GM21515 (cell line): ENCODE results near the gene RC3H1.
"Not testable (repeated sequence)": the region's sequence is repeated elsewhere in the genome, so short reads cannot be mapped to it uniquely, and the experiment has no call there.

Experiments
- ATAC-seq: cut with Tn5 transposase; IDR thresholded peaks from one replicate; pipeline ENCODE4 v1.9.1; 2021; ENCODE audit not compliant: unreplicated experiment

The RC3H1 gene

GRCh38 chr1:174028495-174028894 lies 6.3 kb upstream of the RC3H1 start:
- ATAC-seq = no peak

DNA sequence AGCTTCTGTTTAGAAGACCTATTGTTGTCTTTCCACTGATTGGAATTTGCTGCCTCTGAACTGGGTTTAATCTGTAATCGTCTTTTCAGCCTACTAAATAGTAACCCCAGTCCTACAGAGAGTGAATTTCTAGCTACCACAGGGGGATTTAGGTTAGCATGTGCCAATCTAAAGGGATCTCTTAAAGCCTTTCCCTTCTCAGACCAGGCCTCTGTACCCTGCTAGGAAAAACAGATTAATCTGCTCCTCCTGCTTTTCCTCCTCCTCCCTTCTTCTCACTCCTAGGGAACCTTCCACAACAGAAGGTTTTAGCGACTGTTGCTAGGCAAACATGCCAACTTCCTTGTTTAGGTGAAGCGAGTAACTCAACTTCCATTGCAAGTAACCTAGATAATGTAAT lies 1.3 kb upstream of the RC3H1 start:
- ATAC-seq = no peak

DNA sequence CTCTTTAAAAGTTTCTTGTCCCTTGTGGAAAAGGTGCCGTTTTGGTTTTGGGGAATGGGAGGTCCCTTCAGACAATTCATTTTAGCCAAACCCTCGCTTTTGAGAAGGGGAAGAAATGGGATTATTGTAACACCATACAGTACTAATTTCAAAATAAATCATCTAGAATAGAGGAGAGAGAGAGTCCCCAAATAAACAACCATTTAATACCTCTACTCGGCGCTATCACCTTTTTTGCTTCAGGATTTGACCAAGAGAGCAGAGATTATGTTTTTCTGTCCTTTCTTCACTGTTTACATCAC lies 770 bp upstream of the RC3H1 start:
- no peak for ATAC-seq

DNA sequence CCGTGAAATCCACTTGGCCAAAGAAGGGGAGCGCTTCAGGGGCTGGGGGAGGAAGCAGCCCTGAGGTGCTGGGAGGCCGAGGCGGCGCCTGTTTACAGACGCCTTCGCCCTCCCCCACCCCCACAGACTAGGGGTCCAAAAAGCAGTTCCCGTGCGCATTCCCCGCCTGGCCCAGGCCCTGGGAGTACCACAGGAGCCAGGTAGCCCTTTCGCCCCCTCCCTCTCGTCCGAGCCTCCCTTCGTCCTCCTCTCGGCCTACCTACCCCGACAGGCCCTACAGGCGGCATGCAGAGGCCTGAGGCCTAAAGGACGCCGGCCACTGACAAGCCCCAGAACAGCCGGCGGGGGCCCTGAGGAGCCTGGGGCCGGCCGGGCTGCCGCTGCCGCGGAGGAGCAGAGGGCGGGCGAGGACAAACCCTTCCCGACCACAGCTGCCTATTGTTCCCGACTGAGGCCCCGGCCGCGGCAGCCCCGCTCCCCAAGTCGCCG lies 522 bp downstream of the RC3H1 start:
- ATAC-seq = peak; percentile 33

DNA sequence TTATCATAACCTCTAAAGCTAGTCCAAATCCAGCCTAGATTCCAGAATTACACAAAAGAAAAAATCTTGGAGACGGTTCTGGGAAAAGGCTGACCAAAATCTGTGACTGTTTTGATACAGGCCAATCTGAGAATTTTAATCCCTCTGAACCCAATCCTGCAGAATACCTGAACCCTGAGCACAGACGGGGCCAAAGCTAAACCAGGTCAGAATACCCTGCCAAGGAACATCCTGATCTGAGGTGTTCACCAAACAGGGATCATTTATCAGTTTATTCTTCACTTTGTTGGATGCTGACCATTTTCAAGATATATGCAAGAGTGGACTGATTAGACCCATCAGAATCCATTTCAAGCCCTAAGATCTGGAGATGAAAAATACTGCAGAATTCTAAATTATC lies 3.6 kb downstream of the RC3H1 start:
- ATAC-seq = no peak

DNA sequence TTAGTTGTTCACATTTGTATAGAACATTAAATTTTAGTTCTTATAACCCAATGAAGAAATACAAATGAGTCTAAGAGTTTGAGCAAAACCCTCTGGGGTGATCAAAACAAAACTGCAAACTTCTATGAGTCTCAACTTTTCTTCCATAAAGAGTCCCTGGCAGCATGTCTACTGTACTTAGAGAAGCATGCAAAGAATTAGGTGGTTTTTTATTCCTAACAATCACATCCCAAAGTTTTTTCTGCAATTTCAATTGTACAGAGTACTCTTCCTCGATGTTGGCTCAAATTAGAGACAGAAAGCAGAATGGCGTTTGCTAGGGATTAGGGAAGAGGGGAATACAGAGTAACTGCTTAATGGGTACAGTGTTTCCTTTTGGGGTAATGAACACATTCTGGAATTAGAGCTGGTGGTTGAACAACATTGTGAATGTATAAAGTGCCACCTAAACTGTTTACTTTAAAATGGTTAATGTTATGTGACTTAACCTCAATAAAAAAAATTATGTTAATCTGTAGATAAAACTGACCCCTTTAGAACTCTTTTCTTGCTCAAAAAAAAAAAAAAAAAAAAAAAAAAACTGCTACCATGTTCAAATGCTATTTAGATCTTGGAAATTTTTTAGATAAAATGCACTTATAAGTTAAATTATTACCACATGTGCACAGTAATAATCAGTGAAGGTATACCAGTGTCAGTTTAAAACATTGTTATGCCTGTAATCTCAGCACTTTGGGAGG lies 4.8 kb downstream of the RC3H1 start:
- no peak for ATAC-seq

GRCh38 chr1:174013864-174014418 lies 8.2 kb downstream of the RC3H1 start:
- ATAC-seq = no peak

- ATAC-seq = no peak
Observed at GRCh38 chr1:174008979-174009378, 13.2 kb downstream of the RC3H1 start.

GRCh38 chr1:174008269-174008668 lies 13.9 kb downstream of the RC3H1 start:
- ATAC-seq = no peak

DNA sequence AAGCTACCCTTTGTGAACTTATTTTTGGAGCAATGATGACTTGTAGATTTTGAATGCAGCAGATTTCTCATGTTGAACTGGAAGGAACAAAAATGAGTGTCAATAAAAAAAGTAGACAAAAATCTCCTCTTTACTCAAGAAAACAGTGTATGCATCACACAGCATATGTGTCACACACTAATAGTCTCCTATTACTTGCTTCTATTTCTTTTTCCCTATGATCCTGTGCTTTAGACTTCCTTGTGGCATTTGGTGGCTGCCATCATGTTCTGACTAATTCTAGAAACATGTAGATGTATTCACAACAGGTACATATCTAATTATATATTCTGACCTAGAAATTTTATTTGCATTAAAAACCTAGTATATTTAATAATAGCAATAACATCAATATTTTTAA lies 14.3 kb downstream of the RC3H1 start:
- no peak for ATAC-seq

DNA sequence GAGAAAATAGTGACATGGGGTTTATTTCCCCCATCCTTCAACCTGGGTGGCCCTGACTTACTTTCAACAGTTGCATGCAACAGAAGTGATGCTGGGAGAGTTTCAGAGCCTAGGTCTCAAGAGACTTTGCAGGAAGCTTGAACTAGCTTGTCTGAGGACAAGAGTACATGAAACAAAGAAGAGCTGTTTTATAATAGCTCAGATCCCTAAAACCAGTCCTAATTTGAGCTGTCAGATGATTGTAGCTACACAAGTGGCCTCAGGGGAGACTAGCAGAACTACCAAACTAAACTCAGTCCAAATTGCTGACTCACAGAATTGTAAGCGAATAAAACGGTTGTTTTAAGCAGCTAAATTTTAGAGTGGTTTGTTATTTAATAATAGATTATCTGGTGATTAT lies 17.1 kb downstream of the RC3H1 start:
- peak; percentile 93 for ATAC-seq

GRCh38 chr1:174003867-174004266 lies 18.3 kb downstream of the RC3H1 start:
- ATAC-seq = no peak

DNA sequence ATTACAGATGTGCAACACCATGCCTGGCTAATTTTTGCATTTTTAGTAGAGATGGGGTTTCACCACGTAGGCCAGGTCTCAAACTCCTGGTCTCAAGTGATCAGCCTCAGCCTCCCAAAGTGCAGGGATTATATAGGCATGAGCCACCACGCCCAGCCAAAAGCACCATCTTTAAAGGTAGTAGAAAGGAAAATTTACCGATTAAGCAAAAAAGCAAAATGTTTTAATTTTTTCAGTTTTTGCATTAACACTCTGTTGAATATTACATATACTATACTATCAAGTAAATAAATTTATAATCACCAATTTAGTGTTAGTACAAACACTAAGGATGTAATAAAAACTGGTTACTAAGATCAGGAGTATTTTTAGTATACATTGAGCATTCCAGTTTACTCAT lies 20.6 kb downstream of the RC3H1 start:
- no peak for ATAC-seq

GRCh38 chr1:174000371-174000770 lies 21.8 kb downstream of the RC3H1 start:
- ATAC-seq = no peak

DNA sequence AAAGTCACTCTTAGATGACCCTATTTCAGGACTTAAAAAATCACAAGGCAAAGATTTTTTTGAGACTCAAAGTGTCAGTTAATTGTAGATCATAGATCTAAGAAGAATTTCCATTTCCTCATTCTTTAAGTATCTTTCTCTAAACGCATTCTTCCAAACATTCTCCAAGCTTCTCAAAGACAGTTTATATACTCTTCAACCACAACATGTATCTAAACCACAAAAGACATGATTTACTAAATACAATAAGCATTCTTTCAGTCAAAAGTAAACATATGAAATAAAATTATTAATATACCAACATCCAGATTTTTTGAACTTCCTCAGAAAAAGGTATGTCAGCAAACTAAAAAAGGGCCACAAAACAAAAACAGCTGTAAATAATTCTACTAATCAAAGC lies 24.4 kb downstream of the RC3H1 start:
- no peak for ATAC-seq

- ATAC-seq = no peak
Observed at GRCh38 chr1:173996995-173997394, 25.2 kb downstream of the RC3H1 start.

GRCh38 chr1:173995475-173995874 lies 26.7 kb downstream of the RC3H1 start:
- no peak for ATAC-seq

GRCh38 chr1:173993948-173994347 lies 28.2 kb downstream of the RC3H1 start:
- ATAC-seq = not testable (repeated sequence)

GRCh38 chr1:173988068-173988467 lies 34.1 kb downstream of the RC3H1 start:
- ATAC-seq = no peak

DNA sequence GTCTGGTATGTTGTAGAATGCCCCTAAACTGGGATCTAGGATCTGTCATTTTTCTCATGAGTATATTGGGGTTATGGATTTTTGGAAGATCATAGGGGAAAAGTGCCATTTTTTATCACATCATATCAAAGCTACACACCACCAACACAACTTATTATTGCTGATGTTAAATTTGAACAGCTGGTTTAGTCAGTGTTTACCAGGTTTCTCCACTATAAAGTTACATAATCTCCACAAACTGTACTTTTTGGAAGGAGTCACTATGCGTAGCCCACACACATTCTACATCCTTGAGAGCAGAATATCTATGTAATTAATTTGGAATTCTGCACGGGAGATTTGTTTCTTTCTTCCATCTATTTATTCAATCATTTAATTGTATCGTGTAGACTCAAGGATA lies 35.2 kb downstream of the RC3H1 start:
- ATAC-seq = no peak

DNA sequence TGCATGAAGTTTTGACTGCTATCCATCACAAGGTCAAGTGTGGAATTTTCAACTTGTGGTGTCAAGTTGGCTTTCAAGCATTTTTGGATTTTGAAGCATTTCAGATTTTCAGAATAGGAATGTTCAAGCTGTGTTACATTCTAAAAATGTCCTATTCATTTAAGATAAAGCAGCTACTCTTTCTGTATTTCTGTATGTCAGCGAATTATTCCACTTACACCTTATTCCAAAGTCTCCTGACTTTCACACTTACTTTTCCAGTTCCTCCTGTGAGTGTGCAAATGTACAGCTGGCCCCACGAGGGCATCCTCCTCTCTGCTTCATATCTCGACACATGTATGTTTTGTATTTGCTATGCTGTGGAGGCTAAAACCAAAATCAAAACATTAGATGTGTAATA lies 51.9 kb downstream of the RC3H1 start:
- ATAC-seq = no peak

GRCh38 chr1:173965896-173966295 lies 56.3 kb downstream of the RC3H1 start:
- ATAC-seq = not testable (repeated sequence)

GRCh38 chr1:173963477-173963876 lies 58.7 kb downstream of the RC3H1 start:
- ATAC-seq = no peak
